Stimulated activated naive B cell treated with anti-CD40 and anti-IgM and Interleukin-4, amounts not matched to agents 10 μg/mL and 1 μg/mL and 100 μg/mL, for 72 hours (primary cell): ENCODE measurements around the gene NELFA.
"Not testable (repeated sequence)": the region's sequence is repeated elsewhere in the genome, so short reads cannot be mapped to it uniquely, and the experiment has no call there.

Source experiments
- ATAC-seq, 2 donors: fragments of 150-1000 bp; cut with Tn5 transposase; replicated peaks; 2 replicates each; pipeline ENCODE4 v1.10.0; 2021; ENCODE audit warnings: moderate library complexity in 1 of 2
- DNase-seq: peaks from one replicate; pipeline ENCODE4 v3.0.0; 2021
- H3K27ac Mint-ChIP-seq: one replicate; pipeline ENCODE4 v1.8.0; 2022; ENCODE audit warnings: mild to moderate bottlenecking, mixed read lengths
- H3K27me3 Mint-ChIP-seq, 2 donors: one replicate each; pipeline ENCODE4 v1.8.0; 2022; ENCODE audit warnings: mixed read lengths in 2 of 2
- H3K36me3 Mint-ChIP-seq, 2 donors: one replicate each; pipeline ENCODE4 v1.8.0; 2022; ENCODE audit warnings: mixed read lengths in 2 of 2, mild to moderate bottlenecking in 1 of 2
- H3K4me1 Mint-ChIP-seq, 2 donors: one replicate each; pipeline ENCODE4 v1.8.0; 2022; ENCODE audit warnings: mixed read lengths in 2 of 2, mild to moderate bottlenecking in 1 of 2
- H3K4me3 Mint-ChIP-seq, 2 donors: one replicate each; pipeline ENCODE4 v1.8.0; 2022; ENCODE audit warnings: mild to moderate bottlenecking in 2 of 2, mixed read lengths in 2 of 2, moderate library complexity in 1 of 2
- H3K9me3 Mint-ChIP-seq, 2 donors: one replicate each; pipeline ENCODE4 v1.8.0; 2022; ENCODE audit warnings: mixed read lengths in 2 of 2, mild to moderate bottlenecking in 1 of 2

NELFA gene

DNA sequence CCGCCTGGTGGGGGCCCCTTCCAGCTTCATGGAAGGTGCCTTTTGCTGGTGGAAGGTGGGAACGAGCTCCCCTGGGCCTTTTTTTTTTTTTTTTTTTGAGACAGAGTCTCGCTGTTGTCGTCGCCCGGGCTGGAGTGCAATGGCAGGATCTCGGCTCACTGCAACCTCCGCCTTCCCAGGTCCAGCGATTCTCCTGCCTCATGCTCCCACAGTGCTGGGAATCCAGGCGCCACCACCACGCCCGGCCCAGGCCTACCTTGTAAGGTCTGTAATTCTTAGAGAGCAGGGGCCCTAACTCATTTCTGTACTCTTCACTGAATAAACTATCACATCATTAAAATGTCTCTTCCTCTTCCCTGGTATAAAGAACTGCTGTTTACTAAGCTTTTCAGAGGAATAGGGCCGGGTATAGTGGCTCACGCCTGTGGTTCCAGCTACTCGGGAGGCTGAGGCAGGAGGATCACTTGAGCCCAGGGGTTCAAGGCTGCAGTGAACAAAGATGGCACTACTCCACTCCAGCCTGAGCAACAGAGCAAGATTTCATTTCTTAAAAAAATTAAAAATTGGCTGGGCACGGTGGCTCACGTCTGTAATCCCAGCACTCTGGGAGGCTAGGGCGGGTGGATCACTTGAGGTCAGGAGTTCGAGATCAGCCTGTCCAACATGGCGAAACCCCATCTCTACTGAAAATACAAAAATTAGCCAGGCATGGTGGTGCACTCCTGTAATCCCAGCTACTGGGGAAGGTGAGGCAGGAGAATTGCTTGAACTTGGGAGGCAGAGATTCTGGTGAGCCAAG lies 14.9 kb downstream of the NELFA start:
- peaks cover 45 to 52% of the 10 kb centered on the region in 2 donors for H3K36me3 Mint-ChIP-seq
- not testable (repeated sequence) for H3K4me3 Mint-ChIP-seq, H3K27me3 Mint-ChIP-seq, H3K27ac Mint-ChIP-seq, DNase-seq, ATAC-seq
- H3K9me3 Mint-ChIP-seq, result peaks cover 14 to 15% of the 10 kb centered on the region in 2 donors
- peaks cover 15 to 29% of the 10 kb centered on the region in 2 donors for H3K4me1 Mint-ChIP-seq

DNA sequence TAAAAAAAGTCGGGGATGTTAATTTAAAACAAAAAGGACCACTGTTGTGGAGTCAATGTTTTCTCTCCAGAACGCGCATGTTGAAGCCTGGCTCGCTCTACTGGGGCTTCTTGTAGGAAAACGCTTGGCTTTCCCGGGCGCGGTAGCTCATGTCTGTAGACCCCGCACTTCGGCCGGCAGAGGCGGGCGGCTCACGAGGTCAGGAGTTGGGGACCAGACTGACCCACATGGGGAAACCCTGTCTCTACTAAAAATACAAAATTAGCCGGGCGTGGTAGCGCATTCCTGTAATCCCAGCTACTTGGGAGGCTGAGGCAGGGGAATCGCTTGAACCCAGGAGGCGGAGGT lies 15.6 kb downstream of the NELFA start:
- no peaks in the 10 kb centered on the region for H3K27me3 Mint-ChIP-seq
- no peak overlapping the region for H3K27ac Mint-ChIP-seq
- no peak for DNase-seq
- peaks cover 9 to 21% of the 10 kb centered on the region in 2 donors for H3K4me1 Mint-ChIP-seq
- no peak overlapping the region for H3K4me3 Mint-ChIP-seq
- peaks cover 8 to 10% of the 10 kb centered on the region in 2 donors for H3K9me3 Mint-ChIP-seq
- peaks cover 41 to 45% of the 10 kb centered on the region in 2 donors for H3K36me3 Mint-ChIP-seq
- no peak for ATAC-seq

DNA sequence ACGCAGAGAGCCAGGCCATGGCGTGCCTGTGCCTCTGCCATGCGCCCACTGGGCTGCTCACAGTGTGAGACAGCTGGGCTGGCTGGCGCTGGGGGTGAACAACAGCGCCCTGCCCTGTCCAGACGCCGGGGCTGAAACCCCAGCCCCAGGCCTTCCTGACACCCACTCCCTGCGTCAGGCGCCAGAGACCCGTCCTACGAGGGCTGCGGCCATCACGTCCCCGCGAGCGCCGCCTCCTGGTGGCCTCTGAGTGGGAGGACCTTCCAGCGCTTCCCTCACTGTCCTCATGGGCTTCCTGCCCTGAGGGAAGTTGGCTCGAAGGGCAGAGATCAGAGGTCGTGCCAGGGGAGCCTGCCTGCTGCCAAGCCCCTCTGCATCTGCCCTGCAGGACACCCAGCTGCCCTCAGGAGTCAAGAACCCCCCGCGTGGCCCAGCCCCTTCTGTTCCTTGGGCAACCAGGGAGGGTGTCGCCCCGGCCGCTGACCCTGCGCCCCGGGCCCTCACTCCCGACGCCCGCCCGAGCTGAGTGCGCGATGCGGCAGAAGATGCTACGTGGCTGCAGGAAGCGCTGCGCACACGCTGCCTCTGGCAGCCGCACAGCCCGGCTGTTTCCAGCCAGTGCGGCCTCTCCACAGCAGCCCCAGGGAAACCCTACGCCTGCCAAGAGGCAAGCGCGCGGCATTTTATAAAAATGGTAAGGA lies 16.2 kb downstream of the NELFA start:
- ATAC-seq, result no peak
- H3K36me3 Mint-ChIP-seq, result peaks cover 36 to 45% of the 10 kb centered on the region in 2 donors

DNA sequence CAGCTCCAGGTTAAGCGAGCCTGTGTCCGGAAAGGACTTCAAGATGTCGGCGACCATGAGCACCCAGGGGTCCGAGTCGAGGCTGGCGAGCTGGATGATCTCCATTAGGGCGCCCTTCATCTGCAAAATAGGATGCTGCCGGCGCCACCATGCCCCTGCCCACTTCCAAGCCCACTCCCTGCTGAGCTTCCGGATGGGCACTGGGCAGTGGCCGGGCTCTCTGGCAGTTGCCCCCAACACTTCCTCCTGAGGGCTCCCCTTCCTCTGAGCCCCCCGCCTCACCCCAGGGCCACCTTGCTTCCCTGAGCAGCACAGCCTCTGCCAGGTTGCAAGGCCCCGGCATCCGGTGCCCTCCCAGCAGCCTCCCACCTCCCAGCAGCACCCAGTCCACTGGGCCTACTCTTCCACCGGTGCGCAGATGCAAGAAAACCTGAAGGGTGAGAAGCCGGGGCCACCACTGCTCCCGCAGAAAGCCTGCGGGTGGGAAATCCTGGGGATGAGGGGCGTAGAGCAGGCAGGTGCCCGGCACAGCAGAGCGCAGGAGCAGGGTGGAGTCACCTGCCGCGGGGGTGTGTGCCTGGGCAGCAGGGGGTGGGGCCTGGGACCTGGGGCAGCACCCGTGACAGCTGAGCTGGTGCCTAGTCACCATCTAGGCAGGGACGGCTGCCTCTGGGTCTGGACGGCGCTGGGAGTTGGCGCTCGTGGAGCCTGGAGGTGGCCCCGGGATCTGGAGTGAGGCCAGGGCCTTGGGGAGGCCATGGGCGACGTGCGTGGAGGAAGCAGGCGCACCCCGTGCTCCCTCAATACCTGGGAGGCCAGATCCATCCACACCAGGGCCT lies 17.0 kb downstream of the NELFA start:
- ATAC-seq (no peak), DNase-seq (no peak)
- Mint-ChIP-seq H3K4me3 (no peak overlapping the region), H3K9me3 (peaks cover 0 to under 1% of the 10 kb centered on the region in 2 donors), H3K36me3 (peaks cover 31 to 41% of the 10 kb centered on the region in 2 donors), H3K27ac (no peak overlapping the region), H3K27me3 (no peaks in the 10 kb centered on the region), H3K4me1 (peaks cover 2 to 12% of the 10 kb centered on the region in 2 donors)

More for the DNA sequence above, 16.2 kb downstream of the NELFA start:
- Mint-ChIP-seq H3K4me3 (no peak overlapping the region), H3K4me1 (peaks cover 5 to 16% of the 10 kb centered on the region in 2 donors), H3K27me3 (no peaks in the 10 kb centered on the region), H3K9me3 (peaks cover 3 to 4% of the 10 kb centered on the region in 2 donors), H3K27ac (no peak overlapping the region)
- no peak for DNase-seq

DNA sequence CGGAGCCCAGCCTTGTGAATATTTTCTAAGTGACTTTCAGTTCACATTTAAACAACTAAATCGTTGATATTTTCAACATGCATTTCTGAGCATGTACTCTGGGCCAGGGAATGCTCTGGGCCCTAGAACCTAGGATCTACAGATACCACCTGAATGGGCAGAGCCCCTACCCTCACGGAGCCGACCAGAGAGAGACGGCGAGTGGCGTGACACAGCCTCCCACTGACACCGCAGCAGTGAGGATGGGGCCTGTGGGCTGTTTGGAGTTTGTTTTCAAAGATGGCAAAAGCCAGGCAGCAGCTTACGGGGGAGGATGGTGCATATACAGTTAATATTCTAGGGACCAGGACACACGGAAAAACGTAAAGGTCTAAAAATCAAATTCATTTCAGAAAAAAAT lies 17.7 kb downstream of the NELFA start:
- Mint-ChIP-seq H3K4me1 (peaks cover 0 to 5% of the 10 kb centered on the region in 2 donors), H3K27ac (no peak overlapping the region), H3K27me3 (no peaks in the 10 kb centered on the region), H3K36me3 (peaks cover 31 to 34% of the 10 kb centered on the region in 2 donors), H3K9me3 (no peaks in the 10 kb centered on the region), H3K4me3 (no peak overlapping the region)
- ATAC-seq, result no peak
- no peak for DNase-seq

DNA sequence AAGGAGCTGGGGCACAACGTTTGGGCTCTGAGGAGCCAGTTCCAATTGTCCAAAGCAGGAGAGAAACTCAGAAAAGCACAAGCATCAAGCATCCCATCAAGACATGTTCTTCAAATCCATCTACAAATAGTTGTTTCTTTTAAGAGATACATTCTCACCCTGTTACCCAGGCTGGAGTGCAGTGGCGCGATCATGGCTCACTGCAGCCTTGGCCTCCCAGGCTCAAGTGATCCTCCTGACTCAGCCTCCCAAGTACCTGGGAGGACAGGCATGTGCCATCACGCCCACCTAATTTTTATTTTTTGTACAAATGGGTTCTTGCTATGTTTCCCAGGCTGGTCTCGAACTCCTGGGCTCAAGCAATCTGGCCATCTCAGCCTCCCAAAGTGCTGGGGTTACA lies 18.1 kb downstream of the NELFA start:
- Mint-ChIP-seq H3K36me3 (peaks cover 28 to 30% of the 10 kb centered on the region in 2 donors), H3K4me3 (no peak overlapping the region), H3K4me1 (peaks cover 0 to under 1% of the 10 kb centered on the region in 2 donors), H3K9me3 (no peaks in the 10 kb centered on the region), H3K27ac (peak overlapping the region; percentile 3), H3K27me3 (no peaks in the 10 kb centered on the region)
- ATAC-seq (no peak), DNase-seq (no peak)

DNA sequence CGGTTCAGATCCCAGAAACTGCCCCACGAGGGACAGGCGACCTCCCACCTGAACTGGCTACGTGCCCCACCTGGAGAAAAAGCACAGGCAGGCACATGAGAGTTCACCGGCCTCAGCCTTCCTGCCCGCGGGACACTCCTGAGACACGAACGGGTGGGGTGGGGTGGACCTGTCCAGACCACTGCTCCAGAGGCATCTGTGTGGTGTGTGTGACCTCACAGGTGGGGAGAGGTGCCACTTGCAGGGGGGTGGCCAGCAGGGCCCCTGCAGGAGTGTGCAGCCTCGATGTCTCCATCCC lies 18.5 kb downstream of the NELFA start:
- no peaks in the 10 kb centered on the region for H3K4me1 Mint-ChIP-seq
- H3K9me3 Mint-ChIP-seq, result no peaks in the 10 kb centered on the region
- no peak for DNase-seq
- H3K36me3 Mint-ChIP-seq, result peaks cover 27 to 28% of the 10 kb centered on the region in 2 donors
- H3K27me3 Mint-ChIP-seq, result no peaks in the 10 kb centered on the region
- no peak for ATAC-seq
- H3K27ac Mint-ChIP-seq, result no peak overlapping the region
- H3K4me3 Mint-ChIP-seq, result no peak overlapping the region

DNA sequence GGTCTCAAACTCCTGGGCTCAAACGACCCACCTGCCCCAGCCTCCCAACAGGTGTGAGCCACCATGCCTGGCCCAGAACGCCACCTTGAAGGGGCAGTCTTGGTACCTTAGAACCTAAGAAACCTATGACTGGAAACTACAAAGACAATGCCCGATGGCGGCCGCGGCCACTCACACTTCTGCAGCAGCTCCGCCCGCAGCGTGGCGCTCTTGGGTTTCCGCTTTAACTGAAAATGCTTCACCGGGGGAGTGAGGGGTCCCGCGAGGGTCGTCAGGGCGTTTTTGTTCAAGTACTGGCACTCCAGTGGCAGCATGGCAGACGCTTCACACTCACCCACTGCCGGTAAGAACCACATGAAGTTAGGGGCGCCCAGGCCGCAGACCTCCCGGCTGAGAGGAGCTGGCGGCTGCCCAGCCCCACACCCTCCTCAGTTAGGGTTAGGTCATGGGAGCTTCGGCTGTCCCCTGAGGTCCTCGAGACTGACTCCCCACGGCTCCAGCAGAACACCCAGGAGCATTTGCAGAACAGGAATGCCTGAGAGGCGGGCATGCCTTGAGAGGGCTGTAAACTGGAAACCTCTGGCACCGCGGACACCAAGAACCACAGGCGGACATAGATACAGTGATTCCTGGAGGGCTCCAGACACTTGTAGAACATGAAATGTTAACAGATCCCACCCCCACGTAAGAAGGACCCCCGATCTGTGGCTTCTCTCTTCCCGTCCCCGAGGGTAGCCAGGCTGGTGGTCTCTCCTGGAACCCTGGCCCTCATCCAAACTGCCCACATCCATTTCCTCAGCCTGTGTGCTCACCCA lies 19.0 kb downstream of the NELFA start:
- ATAC-seq, result no peak
- Mint-ChIP-seq H3K27me3 (no peaks in the 10 kb centered on the region), H3K4me3 (no peak overlapping the region), H3K27ac (no peak overlapping the region), H3K36me3 (peaks cover 28 to 29% of the 10 kb centered on the region in 2 donors), H3K4me1 (no peaks in the 10 kb centered on the region), H3K9me3 (no peaks in the 10 kb centered on the region)
- no peak for DNase-seq

DNA sequence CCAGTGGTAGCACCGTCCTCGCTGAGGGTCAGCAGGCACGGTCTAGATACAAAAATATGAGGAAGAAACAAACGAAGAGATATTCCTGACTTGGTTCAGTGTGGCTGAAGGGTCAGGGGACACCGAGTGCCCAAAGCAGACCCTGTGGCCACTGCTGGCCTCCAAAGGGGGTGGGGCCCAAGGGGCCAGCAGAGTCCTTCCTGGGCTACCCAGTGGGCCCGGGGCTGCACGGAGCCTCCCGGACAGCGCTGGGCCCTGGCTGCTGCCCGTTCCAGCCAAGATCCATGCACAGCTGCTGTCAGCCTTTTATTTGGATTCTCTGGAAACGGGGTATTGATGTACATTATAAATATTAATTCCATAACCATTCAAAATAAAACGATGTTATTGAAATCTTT lies 20.4 kb downstream of the NELFA start:
- DNase-seq (no peak), ATAC-seq (no peak)
- Mint-ChIP-seq H3K9me3 (no peaks in the 10 kb centered on the region), H3K27ac (no peak overlapping the region), H3K4me1 (no peaks in the 10 kb centered on the region), H3K4me3 (no peak overlapping the region), H3K36me3 (peaks cover 34 to 36% of the 10 kb centered on the region in 2 donors), H3K27me3 (no peaks in the 10 kb centered on the region)

DNA sequence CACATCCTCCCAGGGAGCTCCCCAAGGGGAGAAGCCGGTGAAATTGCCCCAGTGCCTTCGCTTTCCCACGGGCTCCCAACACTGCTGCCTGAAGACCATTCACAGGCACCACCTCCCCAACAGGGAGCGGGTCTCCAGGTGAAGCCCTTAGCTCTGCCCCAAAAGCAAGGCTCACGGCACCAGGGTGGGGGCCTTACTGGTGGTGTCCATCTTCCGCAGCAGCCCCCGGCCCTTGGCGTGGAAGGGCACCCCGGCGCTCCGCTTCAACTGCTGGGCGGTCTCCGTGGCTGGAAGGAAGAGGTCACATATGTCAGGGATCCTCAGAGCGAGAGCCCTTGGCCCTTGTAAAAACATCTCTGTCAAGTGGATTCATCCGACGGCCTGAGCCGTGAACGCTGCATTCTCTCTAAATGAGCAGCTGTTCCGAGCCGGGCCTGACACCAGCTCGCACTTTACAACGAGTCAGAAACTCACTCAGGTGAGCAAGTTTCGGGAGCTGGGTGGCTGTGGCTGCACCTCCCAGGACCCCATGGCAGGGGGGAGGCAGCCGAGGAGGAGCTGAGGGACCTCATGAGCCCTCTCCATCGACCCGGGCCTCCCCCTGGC lies 20.9 kb downstream of the NELFA start:
- H3K4me1 Mint-ChIP-seq, result no peaks in the 10 kb centered on the region
- H3K36me3 Mint-ChIP-seq, result peaks cover 30 to 34% of the 10 kb centered on the region in 2 donors
- H3K27ac Mint-ChIP-seq, result no peak overlapping the region
- no peak overlapping the region for H3K4me3 Mint-ChIP-seq
- no peak for DNase-seq
- H3K27me3 Mint-ChIP-seq, result no peaks in the 10 kb centered on the region
- H3K9me3 Mint-ChIP-seq, result no peaks in the 10 kb centered on the region
- no peak for ATAC-seq

DNA sequence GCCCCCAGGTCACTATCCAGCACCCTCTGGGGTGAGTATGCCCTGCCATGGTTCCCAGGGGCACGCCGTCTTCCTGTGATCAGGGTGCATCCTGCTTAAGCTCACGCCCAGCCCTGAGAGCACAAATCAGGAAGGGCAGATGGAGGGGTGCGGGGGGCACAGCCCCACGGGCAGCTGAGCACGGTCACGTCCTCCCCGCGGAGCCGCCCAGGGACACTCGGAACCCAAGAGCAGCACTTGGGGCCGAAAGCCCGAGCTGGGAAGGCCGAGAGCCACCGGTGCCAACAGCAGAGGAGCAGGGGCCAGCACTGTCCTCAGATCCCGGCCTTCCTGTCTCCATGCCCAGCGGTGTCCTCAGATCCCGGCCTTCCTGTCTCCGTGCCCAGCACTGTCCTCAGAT lies 21.5 kb downstream of the NELFA start:
- no peak overlapping the region for H3K4me3 Mint-ChIP-seq

DNA sequence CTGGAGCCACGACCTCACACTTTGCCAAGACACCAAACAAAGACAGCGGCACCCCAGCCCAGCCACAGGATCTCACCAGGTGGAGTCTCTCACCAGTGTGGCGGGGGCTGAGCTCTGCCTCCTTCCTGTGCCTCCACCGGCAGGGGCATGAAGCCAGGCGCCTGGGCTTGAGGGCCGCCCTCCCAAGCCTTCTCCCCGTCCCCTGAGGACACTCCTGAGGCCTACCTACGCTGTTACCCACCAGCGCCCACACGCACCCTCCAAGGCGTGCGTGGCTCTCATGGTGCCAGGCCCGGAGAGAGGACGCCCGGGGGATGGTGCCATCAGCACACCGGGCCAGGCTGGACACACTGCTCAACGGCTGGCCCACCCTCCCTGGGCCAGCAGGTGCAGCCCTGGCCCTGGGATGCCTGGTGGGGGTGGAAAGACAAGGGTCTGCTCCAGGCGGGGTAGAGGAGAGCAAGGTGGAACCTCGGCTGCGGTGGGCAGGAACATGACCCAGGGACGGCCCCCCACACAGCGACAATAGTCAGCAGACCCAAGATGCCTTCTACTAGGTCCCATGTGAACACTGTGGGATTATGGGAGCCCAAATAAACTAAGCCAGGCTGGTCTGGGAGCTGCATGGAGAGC lies 22.1 kb downstream of the NELFA start:
- DNase-seq (no peak), ATAC-seq (no peak)
- Mint-ChIP-seq H3K27me3 (no peaks in the 10 kb centered on the region), H3K9me3 (no peaks in the 10 kb centered on the region), H3K4me1 (no peaks in the 10 kb centered on the region), H3K4me3 (no peak overlapping the region), H3K36me3 (peaks cover 39 to 44% of the 10 kb centered on the region in 2 donors), H3K27ac (peak overlapping the region; percentile 25)

More for the DNA sequence above, 21.5 kb downstream of the NELFA start:
- H3K9me3 Mint-ChIP-seq, result no peaks in the 10 kb centered on the region
- H3K36me3 Mint-ChIP-seq, result peaks cover 33 to 40% of the 10 kb centered on the region in 2 donors
- H3K27ac Mint-ChIP-seq, result no peak overlapping the region
- no peak for ATAC-seq
- H3K27me3 Mint-ChIP-seq, result no peaks in the 10 kb centered on the region
- no peak for DNase-seq
- no peaks in the 10 kb centered on the region for H3K4me1 Mint-ChIP-seq
